ENCODE measurements around the gene SSTR4.

Gene SSTR4

DNA sequence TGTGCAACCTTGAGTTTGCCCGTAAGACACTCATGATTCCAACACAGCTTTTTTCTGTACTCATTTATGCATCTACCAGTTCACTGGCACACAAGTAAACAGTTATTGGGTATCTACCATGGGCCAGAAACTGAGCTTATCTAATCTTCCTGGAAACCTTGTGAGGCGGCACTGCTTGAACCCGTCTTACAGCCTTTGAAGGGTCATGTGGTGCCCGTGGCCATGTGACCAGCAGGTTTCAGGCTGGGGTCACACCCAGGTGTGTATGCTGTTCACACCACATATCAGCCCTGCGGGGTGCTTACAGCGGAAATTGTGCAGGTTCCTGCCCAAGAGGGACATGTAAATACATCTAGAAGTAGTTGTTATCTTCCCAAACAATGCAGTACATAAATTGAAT lies 8.3 kb downstream of the SSTR4 start:
- no peak for DNase-seq (ENCODE audit: low spot score)

DNA sequence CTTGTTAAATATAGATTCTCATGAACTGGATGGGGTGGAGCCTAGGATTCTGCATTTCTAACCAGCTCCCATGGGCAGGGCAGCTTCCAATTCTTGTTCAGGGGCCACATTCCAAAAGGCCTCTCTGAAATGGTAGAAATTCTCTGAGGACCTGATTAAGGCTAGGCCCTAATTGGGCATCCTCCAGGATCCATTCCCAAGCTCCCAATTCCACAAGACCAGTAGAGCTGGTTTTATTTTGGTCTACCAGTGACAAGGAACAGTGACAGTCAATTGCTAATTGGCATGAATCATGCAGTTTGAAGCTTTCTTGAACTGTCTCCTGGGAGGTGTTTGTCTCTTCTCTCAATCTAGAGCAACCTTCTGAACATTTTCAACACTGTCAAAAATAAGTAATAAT lies 11.3 kb downstream of the SSTR4 start:
- DNase-seq (ENCODE audit: low spot score), result no peak

DNA sequence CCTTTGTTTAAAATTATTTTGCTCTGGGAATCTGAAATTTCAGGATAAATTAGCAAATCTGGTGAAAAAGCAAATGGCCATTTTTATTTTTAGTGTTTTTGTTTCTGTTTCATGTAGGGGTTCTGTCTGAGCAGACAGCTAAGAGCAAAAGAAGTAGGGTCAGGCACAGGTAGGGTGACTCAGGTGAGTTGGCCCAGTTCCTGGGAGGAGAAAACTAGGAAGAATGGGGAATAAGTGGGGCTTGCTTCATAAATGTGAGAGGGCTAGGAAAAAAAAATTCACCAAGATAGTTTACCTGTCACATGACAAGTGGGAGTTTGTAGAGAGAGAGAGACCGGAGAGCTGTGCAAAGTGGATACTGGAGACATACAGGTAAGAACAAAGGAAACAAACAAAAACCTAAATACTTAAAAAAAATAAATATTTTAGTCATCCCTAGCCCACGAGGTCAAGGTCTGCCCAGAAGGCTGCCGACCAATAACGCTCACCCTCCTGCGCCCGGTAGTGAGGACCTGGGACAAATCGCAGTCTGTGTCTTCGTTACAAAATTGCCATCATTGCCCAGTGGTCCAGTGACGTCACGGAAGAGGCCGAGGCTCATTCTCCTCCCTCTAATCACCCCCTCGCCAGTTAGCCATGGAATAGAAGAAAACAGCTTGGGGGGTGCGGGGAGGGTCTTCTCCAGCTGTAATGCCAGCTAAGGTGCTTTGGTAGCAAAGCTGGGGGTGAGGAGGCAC lies 12.1 kb downstream of the SSTR4 start:
- DNase-seq (ENCODE audit: low spot score), result no peak

DNA sequence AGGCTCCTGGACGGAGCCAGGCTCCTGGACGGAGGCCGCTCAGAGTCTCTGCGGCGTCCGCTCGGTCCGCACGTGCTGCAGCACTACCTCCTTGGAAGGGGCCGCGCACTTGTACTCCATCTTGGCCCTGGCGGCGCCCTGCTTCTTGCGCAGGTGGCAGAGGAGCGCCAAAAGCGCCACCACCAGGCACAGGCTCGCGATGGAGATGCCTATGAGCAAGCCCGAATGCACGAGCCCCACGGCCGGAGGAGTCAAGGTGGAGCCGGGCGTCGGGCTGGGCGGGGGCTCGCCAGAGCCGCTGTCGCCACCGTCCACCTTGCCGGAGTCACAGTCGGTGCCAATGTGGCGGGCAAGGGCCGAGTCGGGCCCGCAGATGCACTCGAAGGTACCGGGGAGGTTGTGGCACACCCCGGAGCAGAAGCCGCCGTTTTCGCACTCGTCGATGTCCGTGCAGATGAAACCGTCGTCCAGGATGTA lies 12.7 kb downstream of the SSTR4 start:
- no peak for DNase-seq (ENCODE audit: low spot score)

DNA sequence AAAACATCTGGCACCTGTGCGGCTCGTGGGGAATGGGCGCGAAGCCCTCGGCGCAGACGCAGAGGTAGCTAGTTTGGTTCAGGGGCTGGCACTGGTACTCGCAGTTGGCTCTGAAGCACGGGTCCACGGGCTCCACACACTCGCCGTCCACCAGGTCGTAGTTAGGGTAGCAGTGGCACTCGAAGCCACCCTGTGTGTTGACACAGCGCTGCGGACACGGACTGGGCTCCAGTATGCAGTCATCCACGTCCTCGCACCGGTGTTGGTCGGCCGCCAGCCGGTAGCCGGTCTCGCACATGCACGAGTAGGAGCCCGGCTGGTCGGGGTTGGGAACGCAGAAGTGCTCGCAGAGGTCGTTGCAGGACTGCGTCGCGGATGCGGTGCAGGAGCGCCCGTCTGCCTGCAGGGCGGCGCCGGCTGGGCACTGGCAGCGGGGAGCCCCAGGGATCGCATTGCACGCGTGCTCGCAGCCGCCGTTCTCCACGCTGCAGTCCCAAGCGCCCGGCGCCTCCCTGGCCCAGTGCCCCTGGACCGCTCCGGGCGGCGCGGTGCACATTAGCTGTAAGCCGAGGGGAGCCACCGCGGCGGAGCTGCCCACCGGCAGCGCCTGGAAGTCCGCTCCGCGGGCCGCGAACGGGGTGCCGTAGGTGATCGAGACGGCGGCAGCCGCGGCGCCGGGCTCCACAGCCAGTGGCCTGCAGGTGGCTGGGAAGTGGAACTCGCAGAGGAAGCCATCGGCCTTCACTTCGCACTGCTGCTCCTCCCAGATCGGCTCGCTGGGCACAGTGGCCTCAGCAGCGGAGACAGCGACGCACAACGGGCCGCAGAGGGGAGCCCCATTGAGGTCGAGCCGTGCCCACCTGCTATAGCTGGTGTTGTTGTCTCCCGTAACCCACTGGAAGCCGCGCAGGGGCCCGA lies 13.4 kb downstream of the SSTR4 start:
- DNase-seq (ENCODE audit: low spot score), result no peak

DNA sequence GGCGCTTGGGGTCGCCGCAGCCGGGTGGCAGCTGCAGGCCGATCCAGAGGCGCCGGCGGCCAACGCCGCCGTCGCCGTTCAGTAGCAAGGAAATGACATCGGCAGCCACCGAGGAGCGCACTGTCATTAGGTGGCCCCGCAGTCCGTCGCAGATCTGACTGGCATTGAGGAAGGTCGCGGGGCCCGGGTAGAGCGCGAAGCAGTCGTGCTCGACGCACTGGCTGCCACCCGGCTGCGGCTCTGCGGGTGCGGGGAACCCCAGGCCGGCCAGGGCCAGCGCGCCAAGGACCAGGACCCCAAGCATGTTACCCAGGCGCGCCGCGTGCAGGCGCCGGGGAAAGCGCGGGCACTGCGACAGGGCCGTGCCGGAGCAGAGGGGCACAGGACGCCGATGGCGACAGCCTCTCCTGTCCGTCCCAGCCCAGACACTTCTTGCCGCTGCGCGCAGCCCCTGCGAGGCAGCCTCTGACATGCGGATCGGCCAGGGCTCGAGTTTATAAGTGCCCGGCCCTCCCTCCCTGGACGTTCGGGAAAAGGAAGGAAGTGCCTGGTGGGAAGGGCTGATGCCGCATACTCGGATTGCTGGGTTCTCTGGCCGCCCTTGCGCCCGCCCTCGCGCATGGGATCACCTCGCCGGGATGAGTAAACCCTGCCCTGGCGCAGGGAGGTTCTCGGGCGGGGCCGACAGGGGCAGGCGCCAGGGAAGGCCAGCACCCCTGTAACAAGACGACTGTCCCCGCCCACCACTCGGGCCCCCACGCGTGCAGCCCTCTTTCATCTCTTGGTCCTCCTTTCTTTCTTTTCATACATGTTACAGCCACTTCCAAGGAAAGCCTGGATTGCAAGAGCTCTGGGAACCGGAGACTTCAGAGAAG lies 14.3 kb downstream of the SSTR4 start, which contains the start of gene THBD:
Gene THBD, minus strand, starts transcription at position 472 of the 875 bp plus-strand sequence. Its CDS starts 168 bp downstream, at position 304.
- DNase-seq (ENCODE audit: low spot score), result no peak

DNA sequence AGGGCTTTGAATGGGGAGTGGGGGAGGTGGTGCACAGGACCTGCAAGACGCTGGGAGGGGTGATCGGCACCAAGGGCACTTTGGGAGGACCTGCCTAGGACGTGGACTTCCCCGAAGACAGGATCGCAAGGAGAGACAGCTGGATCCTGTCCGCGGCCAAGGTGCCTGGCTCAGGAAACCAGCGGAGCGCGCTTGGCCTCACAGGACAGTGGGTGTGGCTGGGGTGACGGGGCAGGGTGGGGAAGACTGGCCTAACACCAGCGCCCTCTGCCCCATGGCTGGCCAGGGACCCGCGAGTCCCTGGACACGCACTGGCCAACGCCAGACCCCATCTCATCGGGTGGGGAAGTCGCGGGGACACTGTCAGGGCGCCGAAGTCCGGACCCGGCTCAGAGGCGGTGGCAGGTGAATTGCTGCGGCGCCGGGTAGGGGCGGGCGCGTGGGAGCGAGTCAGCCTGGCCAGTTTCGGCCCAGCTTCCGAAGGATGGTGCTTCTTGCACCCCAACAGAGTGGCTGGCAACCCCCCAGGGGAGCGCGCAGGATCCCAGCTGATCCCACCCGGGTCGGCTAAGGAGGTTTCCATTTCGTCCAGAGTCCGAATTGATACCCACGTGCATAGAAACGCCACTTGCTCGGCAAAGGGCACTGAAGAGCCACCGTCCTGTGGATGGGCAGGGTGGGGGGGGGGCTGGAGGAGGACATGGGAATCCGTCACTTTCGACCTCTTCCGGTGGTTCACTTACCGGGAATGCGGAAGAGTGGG lies 15.1 kb downstream of the SSTR4 start:
- DNase-seq (ENCODE audit: low spot score), result no peak

DNA sequence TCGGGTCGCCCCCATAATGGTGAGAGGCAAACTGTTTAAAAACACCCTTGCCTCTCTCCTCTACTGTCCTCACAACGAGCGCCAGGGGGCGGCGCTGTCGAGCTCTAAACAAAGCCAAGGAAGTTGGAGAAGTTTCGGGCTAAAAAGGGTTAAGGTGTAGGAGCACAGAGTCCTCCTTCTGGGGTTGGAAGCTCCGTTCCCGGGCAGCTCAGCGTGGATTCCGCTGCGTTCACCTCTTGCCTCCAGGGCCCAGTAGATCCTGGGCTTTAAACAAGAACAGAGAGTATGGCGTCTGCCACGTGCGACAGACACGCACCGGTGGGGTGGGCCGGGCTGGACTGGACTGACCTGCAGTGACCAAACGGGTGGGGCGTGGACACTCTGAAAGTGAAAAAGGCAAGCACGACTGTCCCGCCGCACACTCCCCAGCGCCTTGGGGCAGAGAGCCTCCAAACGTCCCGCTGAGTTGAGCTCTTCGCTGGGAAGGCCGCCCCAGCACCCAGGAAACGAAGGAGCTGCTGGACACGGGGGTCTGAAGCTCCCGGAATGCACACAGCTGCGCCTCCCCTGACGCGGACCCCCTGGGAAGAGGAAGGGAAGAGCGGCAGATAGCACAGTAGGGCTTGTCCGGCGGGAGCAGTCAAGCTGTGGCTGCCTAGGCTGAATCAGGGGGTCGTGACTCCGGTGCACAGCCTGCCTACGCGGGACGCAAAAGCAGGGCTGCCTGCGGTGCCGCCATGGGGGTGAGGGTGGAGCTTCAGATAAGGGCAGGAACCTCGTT lies 15.9 kb downstream of the SSTR4 start:
- peak; percentile 8 for DNase-seq (ENCODE audit: low spot score)

DNA sequence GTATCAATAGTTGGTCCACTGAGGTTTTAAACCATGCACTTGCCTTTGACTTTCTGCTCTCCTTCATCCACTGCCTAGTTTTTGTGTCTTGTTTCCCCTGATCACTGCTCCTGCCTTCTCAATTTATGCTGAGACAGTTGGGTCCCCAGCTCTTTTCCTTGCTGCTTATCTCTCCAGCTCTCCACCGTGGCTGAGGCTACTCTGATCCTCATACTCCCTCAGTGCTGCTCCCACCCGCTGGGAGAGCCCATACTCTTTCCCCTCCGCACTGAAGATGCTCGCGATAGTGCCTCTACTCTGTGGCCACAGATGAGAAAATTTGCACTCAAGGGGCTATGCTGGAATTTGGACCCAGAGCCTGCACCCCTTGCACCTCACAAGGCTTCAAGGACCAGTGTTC lies 17.8 kb downstream of the SSTR4 start:
- no peak for DNase-seq (ENCODE audit: low spot score)

DNA sequence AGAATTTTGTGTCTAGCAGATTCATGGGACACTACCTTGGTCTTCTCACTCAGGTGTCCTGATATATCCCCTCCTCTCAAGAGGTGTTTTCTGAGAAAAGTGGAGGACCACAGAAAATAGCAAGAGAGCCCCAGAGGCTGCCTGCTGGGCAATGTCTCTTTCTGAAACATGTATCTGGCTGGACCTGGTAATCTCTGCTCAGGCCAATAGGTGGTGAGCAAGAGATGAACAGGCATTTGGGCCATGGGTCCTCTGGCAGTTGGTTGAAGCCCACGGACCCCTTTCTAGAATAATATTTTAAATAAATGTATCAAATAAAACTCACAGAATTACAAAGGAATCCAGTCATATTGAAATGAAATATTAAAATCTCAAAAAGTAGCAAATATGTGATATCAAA lies 23.1 kb downstream of the SSTR4 start:
- no peak for DNase-seq (ENCODE audit: low spot score)

DNA sequence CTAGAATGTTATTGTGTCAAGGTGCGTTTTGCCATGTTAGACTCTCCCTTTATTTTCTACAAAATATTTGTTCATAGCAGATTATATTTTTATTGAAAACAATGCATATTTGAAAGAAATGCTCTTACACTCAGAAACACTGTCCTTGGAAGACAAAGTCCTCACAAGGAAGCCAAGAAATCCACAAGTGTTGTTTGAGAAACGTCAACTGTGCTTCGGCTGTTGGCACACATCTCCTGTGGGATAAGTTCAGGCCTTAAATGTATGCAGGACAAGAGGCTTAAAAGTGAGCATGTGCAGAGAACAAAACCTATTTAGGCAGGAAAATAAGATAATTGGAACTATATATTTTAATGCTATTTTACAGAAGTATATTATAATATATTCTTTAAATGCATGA lies 23.9 kb downstream of the SSTR4 start:
- no peak for DNase-seq (ENCODE audit: low spot score)

DNA sequence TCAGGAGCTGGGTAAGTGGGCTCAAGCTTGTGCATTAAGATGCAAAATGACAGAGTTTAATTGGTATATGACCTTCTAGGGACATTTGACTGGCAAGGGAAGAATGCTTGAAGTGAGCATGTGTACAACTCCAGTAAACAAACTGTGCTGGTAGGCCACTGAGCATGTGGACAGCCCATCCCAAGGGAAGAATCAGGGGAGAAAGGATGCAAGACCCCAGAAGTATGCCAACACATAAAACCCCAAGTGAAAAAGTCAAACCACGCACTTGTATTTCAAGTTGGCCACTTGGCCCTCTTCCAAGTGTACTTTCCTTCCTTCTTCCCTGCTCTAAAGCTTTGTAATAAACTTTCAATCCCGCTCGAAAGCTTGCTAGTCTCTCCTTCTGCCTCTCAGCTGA lies 24.7 kb downstream of the SSTR4 start:
- DNase-seq (ENCODE audit: low spot score), result no peak

DNA sequence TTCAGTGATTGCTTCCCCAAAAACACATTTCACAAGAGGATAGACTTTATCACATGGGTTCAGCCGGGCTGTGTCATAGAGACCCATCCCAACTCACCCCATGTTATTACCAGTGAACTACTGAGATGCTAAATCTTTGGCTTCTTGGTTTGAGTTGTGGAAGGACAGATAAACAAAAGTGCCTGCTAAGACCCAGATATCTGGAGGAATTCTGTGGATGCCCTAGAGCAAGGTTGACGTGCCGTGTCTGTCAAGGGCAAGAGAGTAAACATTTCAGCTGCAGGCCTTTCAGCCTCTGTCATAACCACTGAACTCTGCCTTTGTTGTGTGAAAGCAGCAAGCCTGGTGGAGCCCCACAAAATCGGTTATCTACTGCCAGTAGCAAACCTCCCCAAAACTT lies 25.5 kb downstream of the SSTR4 start:
- no peak for DNase-seq (ENCODE audit: low spot score)

DNA sequence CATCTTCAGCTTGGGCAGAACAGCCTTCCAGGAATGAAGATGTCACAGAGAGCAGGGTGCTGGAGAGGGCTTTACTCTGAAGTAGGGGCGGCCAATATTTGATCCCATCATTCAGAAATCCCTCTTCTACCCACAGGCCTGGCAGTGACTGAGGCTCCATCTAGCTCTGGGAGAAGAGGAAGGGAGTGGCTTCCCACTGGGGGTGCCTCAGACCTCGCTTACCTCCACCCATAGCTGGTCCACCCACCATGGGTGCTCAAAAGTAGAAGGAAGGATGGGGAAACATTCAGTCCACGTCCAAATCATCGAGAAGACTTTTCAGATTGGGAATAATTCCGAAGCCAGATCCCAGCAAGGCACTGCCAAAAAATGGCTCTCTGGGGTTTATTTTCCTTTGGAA lies 26.1 kb downstream of the SSTR4 start:
- no peak for DNase-seq (ENCODE audit: low spot score)

DNA sequence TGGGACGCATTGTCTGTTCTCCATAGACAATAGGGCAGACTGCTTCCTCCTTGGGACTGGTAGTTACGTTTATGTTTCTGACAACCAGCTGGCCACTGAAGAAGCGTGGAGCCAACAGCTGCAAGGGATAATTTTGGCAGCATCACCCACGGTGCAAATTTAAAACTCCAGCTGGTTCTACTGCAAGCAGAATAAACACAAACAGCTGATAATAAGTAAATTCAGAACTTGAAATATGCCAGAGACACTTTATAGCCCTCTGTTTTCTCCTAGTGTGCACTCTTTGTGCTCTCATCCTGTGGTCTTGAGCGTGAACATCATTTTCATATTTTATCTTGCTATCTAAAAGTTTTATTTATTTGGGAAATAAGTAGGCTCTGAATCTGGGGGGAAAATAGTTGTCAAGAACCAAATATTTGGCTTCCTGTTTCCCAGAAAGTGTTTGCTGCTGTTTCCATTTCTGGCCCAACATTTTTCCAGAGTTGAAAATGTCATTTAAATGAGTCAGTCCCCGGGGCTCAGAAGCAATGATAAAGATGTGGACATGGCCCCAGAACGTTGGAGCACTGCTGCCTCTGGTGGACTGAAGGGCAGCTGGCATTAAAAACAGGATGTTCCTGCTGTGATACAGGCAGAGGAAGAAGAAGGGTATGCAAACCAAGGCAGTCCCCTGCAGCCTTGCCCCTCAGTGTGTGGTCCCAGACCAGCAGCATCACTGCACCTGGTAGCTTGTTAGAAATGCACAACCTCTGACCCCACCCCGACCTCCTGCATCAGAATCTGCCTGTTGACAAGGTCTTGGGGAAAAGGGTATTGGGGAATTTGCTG lies 26.8 kb downstream of the SSTR4 start:
- no peak for DNase-seq (ENCODE audit: low spot score)

DNA sequence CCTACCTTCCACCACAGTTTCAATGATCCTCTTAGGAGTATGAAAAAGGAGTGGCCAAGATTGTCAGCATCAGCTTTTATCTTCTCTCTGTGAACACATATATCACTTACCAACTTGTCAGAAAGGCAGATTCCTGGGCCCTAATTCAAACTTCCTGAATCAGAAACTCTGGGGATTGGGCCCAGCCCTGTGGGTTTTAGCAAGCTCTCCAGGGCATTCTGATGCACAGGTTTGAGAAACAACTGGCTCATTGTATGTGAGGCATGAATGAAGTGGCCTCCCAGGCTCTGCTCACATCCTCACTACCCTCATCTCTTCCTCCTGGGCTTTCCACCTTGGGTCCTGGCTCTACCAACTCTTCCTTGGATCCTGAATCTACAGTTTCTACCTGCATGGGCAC lies 27.5 kb downstream of the SSTR4 start:
- no peak for DNase-seq (ENCODE audit: low spot score)

DNA sequence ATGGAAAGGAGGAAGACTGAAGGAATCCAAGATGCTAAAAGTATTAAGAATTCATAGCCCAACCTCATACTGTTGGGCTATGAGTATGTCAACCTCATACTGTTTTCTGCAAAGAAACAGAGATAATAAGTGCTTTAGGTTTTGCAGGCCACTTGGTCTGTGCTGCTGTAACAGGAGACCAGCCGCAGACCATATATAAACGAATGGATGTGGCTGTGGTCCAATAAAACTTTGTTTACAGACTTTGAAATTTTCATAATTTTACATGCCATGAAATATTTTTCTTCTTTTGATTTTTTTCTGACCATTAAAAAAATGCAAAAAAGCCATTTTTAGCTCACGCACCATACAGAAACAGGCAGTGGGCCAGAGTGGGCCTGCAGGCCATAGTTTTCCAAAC lies 28.1 kb downstream of the SSTR4 start:
- DNase-seq (ENCODE audit: low spot score), result no peak

DNA sequence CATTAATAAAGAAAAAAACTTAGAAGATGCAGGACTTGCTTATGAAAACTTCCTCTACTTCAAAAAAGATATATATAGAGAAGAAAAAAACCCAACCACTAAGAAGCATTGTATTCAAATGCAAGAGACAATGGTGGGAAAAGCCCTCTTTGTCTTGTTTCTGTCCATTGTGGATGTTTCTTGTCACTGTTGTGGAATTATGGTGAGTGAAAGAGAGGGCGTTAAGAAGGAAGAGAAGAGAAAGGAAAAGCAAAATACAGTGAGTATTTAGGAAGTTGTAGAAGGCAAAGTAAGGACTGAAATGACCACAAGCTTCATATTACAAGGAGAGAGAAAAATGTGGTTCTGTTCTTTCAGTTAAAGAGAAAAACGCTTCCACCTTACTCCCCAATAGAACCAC lies 28.5 kb downstream of the SSTR4 start:
- DNase-seq (ENCODE audit: low spot score), result no peak

DNA sequence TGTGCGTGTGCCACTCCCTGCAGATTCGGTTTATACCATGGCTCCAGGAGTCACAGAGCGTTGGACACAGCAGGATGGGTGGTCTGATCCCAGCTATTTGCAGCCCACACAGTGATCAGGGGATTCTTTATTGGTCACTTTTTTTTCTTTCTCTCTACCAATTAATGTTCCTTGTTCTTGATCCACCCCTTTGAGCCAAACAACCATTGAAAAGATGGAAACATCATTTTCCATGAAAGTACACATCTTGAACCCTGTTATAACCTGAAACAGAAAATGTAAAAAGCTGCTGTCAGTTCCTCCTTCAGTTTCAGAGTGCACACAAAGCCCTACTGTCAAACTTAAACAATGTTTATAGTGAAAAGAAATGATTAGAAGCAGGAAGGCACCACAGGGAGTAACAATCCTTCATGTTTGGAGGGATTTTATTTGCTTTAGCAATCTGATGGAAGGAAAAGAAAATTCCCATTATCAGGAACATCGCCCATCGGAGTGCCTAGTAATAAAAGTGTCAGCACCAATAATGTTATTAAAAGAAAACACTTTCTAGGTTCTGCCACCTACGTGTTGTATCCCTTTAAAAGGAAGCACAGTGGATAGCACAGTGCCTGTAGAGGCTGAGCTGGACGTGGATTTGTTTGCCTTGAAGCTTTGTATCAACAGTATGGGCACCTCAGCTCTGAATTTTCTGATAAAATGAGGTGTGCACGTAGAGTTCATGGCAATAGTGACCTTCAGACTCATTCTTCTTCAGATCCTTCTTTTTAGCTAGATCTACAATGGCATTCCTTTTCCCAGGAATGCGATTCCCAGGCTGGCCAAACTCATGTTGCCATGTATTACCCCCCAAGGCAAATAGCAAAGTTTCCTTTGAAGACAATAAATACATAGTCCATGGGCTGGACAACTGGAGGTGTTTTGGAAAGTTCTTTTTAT lies 30.4 kb downstream of the SSTR4 start:
- no peak for DNase-seq (ENCODE audit: low spot score)

Data from CD4-positive, alpha-beta T cell treated with Interleukin-2 at 100 ng/mL for 4 hours (primary cell).